Calu3 (cell line): ENCODE measurements around the gene CPSF7. TPM values are rescaled to one million over a fixed set of nuclear protein-coding genes. Genes with fewer than 3 reads are reported as not detected.

Experiments
- BruUV-seq: library from RNA; stranded (reverse); fragments of 400-500 nt; replicated peaks from 2 replicates; lab custom pipeline; 2021; lab: Mats Ljungman, UMichigan
- CTCF ChIA-PET: fragments of 300-600 bp; sonication (Branson Sonifier 250); formaldehyde crosslinking; loops from one replicate; lab custom pipeline; 2022; ENCODE audit warnings: antibody characterized with exemption; lab: Charles Lee
- DNase-seq: peaks from one replicate; pipeline ENCODE4 v3.0.0; 2022
- H3K27ac Mint-ChIP-seq: one replicate; pipeline ENCODE4 v1.8.0; 2022; ENCODE audit warnings: mixed read lengths; ENCODE audit not compliant: unreplicated experiment
- H3K27me3 Mint-ChIP-seq: one replicate; pipeline ENCODE4 v1.8.0; 2022; ENCODE audit warnings: mixed read lengths; ENCODE audit not compliant: unreplicated experiment
- H3K36me3 Mint-ChIP-seq: one replicate; pipeline ENCODE4 v1.8.0; 2022; ENCODE audit warnings: mild to moderate bottlenecking, moderate library complexity, mixed read lengths; ENCODE audit not compliant: insufficient read depth, unreplicated experiment
- H3K4me1 Mint-ChIP-seq: one replicate; pipeline ENCODE4 v1.8.0; 2022; ENCODE audit warnings: mild to moderate bottlenecking, low read depth, mixed read lengths; ENCODE audit not compliant: unreplicated experiment
- H3K4me3 Mint-ChIP-seq: one replicate; pipeline ENCODE4 v1.8.0; 2022; ENCODE audit warnings: mild to moderate bottlenecking, low read depth, moderate library complexity, mixed read lengths; ENCODE audit not compliant: unreplicated experiment
- H3K9me3 Mint-ChIP-seq: one replicate; pipeline ENCODE4 v1.8.0; 2022; ENCODE audit warnings: low read depth, mixed read lengths; ENCODE audit not compliant: unreplicated experiment
- CTCF ChIP-seq: fragments of 200-600 bp; IDR thresholded peaks from one replicate; pipeline ENCODE4 v1.8.0; 2022; ENCODE audit warnings: antibody characterized with exemption; ENCODE audit not compliant: unreplicated experiment
- intact Hi-C: fragments of 100-400 bp; cut with micrococcal nuclease; formaldehyde crosslinking; loops from one replicate; pipeline ENCODE4 v1.10.0; 2022; ENCODE audit not compliant: unreplicated experiment
- total RNA-seq: library from RNA; stranded (reverse); gene quantifications from 2 replicates; pipeline ENCODE4 v1.2.3, GENCODE V29; 2022

Gene CPSF7
- total RNA-seq, 1 experiment from 2014 or later = 96.3 TPM

GRCh38 chr11:61380884-61381283 lies 48.9 kb downstream of the CPSF7 start:
- H3K27ac Mint-ChIP-seq = no peak overlapping the region
- TF ChIP-seq CTCF = no peak
- CTCF ChIA-PET = no interaction called here

GRCh38 chr11:61378713-61379313 lies 51.0 kb downstream of the CPSF7 start:
- CTCF ChIA-PET = no interaction called here
- DNase-seq = no peak
- H3K9me3 Mint-ChIP-seq = no peaks in the 10 kb centered on the region
- no peaks in the 10 kb centered on the region for H3K4me1 Mint-ChIP-seq
- no peak overlapping the region for H3K4me3 Mint-ChIP-seq
- no peaks in the 10 kb centered on the region for H3K27me3 Mint-ChIP-seq
- TF ChIP-seq CTCF = no peak
- no peak overlapping the region for H3K27ac Mint-ChIP-seq
- no peaks in the 10 kb centered on the region for H3K36me3 Mint-ChIP-seq
- intact Hi-C loops = no loop called here
- no TSS peak for BruUV-seq

More at GRCh38 chr11:61380884-61381283, 48.9 kb downstream of the CPSF7 start:
- DNase-seq = no peak
- Mint-ChIP-seq H3K36me3 (no peaks in the 10 kb centered on the region), H3K4me3 (no peak overlapping the region), H3K4me1 (no peaks in the 10 kb centered on the region), H3K9me3 (no peaks in the 10 kb centered on the region), H3K27me3 (no peaks in the 10 kb centered on the region)
- intact Hi-C loops = loop anchor here (10.0 kb wide), 1 partner anchor 126 kb away; no protein-coding TSS in a partner anchor
- BruUV-seq = no TSS peak

- TF ChIP-seq CTCF = no peak
- H3K9me3 Mint-ChIP-seq = no peaks in the 10 kb centered on the region
- CTCF ChIA-PET = no interaction called here
These were observed 52.2 kb downstream of the CPSF7 start for GRCh38 chr11:61377461-61378160.

GRCh38 chr11:61375761-61376108 lies 54.0 kb downstream of the CPSF7 start:
- Mint-ChIP-seq H3K4me3 (no peak overlapping the region), H3K36me3 (no peaks in the 10 kb centered on the region), H3K9me3 (no peaks in the 10 kb centered on the region), H3K27ac (no peak overlapping the region), H3K27me3 (no peaks in the 10 kb centered on the region), H3K4me1 (no peaks in the 10 kb centered on the region)
- BruUV-seq = no TSS peak
- DNase-seq = no peak
- CTCF ChIA-PET = no interaction called here
- intact Hi-C loops = no loop called here
- no peak for TF ChIP-seq CTCF

More at GRCh38 chr11:61377461-61378160, 52.2 kb downstream of the CPSF7 start:
- Mint-ChIP-seq H3K27ac (no peak overlapping the region), H3K36me3 (no peaks in the 10 kb centered on the region), H3K4me3 (no peak overlapping the region), H3K4me1 (no peaks in the 10 kb centered on the region), H3K27me3 (no peaks in the 10 kb centered on the region)
- intact Hi-C loops = no loop called here
- DNase-seq = no peak
- no TSS peak for BruUV-seq
